ENCODE measurements around the gene TBC1D16. TPM values are rescaled to one million over a fixed set of nuclear protein-coding genes. Genes with fewer than 3 reads are reported as not detected.

Gene TBC1D16
- total RNA-seq, 1 experiment from 2014 or later: 96.1 TPM

DNA sequence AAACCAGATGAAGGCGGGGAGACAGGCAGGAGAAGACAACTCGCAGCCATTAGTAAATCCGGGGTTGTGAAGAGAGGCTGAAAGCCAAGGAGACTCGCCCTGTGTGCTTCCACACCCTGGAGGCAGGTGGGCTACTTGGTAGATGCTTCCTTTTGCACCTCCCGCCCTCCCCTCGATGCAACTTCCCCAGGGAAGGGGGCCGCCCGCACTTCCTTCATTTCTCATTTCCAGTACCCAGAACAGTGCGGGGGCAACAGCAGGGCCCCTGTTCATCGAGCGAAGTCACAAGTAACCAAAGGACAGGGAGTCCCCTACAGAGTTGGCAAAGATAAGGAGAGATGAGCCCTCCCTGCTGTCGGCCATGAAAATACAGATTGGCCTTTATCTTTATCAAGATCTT is 25.7 kb upstream of the TBC1D16 start (continued):
- TF ChIP-seq, protein P1, sequence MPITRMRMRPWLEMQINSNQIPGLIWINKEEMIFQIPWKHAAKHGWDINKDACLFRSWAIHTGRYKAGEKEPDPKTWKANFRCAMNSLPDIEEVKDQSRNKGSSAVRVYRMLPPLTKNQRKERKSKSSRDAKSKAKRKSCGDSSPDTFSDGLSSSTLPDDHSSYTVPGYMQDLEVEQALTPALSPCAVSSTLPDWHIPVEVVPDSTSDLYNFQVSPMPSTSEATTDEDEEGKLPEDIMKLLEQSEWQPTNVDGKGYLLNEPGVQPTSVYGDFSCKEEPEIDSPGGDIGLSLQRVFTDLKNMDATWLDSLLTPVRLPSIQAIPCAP (CRISPR knock-in tag; IDR thresholded peaks at IDR 0.05): no peak
- TF ChIP-seq MYBL2 (CRISPR knock-in tag; IDR thresholded peaks at IDR 0.05) (no peak), TEAD1 (CRISPR knock-in tag; IDR thresholded peaks at IDR 0.05) (no peak), ETV6 (CRISPR knock-in tag; IDR thresholded peaks at IDR 0.05) (no peak), FOXJ3 (CRISPR knock-in tag; IDR thresholded peaks at IDR 0.05; ENCODE audit: borderline replicate concordance) (no peak), ZNF121 (CRISPR knock-in tag; IDR thresholded peaks at IDR 0.05) (no peak), PRDM15 (CRISPR knock-in tag; IDR thresholded peaks at IDR 0.05) (no peak), CREB1 (CRISPR knock-in tag; IDR thresholded peaks at IDR 0.05) (no peak), SMAD4 (CRISPR knock-in tag; IDR thresholded peaks at IDR 0.05) (no peak)
- TF ChIP-seq, protein P2, sequence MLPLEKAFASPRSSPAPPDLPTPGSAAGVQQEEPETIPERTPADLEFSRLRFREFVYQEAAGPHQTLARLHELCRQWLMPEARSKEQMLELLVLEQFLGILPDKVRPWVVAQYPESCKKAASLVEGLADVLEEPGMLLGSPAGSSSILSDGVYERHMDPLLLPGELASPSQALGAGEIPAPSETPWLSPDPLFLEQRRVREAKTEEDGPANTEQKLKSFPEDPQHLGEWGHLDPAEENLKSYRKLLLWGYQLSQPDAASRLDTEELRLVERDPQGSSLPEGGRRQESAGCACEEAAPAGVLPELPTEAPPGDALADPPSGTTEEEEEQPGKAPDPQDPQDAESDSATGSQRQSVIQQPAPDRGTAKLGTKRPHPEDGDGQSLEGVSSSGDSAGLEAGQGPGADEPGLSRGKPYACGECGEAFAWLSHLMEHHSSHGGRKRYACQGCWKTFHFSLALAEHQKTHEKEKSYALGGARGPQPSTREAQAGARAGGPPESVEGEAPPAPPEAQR (CRISPR knock-in tag; IDR thresholded peaks at IDR 0.05): no peak

DNA sequence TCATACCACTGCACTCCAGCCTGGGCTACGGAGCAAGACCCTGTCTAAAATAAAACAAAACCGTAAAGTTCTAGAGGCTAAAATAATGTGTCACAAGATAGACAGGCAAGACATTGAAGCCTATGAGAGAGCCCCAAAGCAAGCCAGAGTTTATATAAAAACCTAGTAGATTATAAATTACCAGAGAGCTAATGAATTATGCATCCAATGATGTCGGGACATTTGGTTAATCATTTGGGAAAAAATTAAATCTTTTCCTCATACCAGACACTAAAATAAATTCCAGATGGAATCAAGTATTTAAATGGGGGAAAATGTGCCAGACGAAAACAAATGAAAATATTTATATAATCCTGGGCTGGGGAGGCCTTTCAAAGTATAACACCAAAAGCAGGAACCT is 25.0 kb upstream of the TBC1D16 start:
- DNase-seq (ENCODE audit: low spot score) (no peak), ATAC-seq (no peak)
- H3K36me3 Mint-ChIP-seq: peaks cover 3% of the 10 kb centered on the region
- ChIA-PET CTCF (interaction anchor here (1.2 kb wide), 1 partner anchor 22 kb away, joined by 3 read pairs; no protein-coding TSS in a partner anchor), POLR2A (no interaction called here)
- no peak overlapping the region for H3K4me3 Mint-ChIP-seq
- peaks cover 11% of the 10 kb centered on the region for H3K4me1 Mint-ChIP-seq
- H3K9me3 Mint-ChIP-seq: no peaks in the 10 kb centered on the region
- H3K27ac Mint-ChIP-seq: no peak overlapping the region
- no peaks in the 10 kb centered on the region for H3K27me3 Mint-ChIP-seq (ENCODE audit: low read depth)
- TF ChIP-seq ATF6 (CRISPR knock-in tag; IDR thresholded peaks at IDR 0.05) (no peak), ZNF263 (CRISPR knock-in tag; IDR thresholded peaks at IDR 0.05; ENCODE audit: low read depth) (no peak), FOXP4 (CRISPR knock-in tag; IDR thresholded peaks at IDR 0.05) (no peak), SMAD3 (CRISPR knock-in tag; IDR thresholded peaks at IDR 0.05; ENCODE audit: borderline replicate concordance) (no peak), RELA (CRISPR knock-in tag; IDR thresholded peaks at IDR 0.05; ENCODE audit: borderline replicate concordance) (no peak), SP1 (CRISPR knock-in tag; conservative IDR thresholded peaks at IDR 0.05) (no peak), OVOL2 (CRISPR knock-in tag; IDR thresholded peaks at IDR 0.05; ENCODE audit: borderline replicate concordance) (no peak), PREB (CRISPR knock-in tag; IDR thresholded peaks at IDR 0.05; ENCODE audit: borderline replicate concordance) (no peak)
- TF ChIP-seq, protein P3, sequence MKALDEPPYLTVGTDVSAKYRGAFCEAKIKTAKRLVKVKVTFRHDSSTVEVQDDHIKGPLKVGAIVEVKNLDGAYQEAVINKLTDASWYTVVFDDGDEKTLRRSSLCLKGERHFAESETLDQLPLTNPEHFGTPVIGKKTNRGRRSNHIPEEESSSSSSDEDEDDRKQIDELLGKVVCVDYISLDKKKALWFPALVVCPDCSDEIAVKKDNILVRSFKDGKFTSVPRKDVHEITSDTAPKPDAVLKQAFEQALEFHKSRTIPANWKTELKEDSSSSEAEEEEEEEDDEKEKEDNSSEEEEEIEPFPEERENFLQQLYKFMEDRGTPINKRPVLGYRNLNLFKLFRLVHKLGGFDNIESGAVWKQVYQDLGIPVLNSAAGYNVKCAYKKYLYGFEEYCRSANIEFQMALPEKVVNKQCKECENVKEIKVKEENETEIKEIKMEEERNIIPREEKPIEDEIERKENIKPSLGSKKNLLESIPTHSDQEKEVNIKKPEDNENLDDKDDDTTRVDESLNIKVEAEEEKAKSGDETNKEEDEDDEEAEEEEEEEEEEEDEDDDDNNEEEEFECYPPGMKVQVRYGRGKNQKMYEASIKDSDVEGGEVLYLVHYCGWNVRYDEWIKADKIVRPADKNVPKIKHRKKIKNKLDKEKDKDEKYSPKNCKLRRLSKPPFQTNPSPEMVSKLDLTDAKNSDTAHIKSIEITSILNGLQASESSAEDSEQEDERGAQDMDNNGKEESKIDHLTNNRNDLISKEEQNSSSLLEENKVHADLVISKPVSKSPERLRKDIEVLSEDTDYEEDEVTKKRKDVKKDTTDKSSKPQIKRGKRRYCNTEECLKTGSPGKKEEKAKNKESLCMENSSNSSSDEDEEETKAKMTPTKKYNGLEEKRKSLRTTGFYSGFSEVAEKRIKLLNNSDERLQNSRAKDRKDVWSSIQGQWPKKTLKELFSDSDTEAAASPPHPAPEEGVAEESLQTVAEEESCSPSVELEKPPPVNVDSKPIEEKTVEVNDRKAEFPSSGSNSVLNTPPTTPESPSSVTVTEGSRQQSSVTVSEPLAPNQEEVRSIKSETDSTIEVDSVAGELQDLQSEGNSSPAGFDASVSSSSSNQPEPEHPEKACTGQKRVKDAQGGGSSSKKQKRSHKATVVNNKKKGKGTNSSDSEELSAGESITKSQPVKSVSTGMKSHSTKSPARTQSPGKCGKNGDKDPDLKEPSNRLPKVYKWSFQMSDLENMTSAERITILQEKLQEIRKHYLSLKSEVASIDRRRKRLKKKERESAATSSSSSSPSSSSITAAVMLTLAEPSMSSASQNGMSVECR (CRISPR knock-in tag; IDR thresholded peaks at IDR 0.05; ENCODE audit: borderline replicate concordance): no peak
